Activated T-cell treated with anti-CD3 and anti-CD28 coated beads, Interleukin-2, amount 50 U/mL, for 48 hours (primary cell): ENCODE data around the gene MST1.

Source experiments
- DNase-seq, 2 experiments: peaks; one replicate each; pipeline ENCODE4 v3.0.0-alpha.2; 2020

The MST1 gene

DNA sequence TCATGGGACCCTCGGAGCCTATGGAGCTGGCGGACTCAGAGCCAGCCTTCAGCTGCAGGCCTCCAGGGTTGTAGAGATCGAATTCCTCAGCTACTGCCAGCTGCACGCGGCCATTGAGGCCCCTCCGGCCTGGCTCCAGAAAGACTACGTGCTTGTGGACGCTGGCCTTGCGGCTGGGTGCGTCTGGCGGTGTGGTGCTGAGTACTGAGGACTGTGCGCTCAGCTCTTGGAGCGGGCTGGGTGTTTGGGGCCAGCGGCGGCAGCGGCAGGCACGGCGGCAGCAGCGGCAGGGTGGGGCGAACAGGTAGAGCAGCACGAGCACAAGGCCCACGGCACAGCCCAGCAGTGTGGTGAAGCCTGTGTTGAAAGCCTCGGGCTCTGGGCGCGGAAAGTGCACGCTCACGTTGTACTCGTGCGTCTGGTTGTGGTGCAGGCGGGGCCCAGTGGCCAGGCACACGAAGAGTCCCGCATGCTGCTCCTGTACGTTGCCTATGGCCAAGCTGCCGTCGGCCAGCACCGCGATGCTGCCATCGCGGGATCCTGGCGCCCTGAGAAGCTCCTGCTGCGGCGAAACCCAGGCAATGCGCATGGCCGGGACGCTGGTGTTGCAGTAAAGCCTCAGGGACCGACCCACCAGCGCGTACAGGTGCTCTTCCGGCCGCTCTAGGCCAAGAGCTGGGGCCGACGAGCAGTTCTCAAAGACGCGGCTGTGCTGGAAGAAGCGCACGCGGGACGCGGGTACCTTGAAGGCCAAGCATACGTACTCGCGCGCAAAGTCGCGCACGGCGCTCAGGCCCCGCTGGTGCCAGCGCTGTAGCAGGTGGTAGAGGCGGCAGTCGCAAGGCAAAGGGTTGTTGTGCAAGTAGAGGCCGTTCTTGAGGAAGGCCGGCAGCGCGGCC lies 28.9 kb upstream of the MST1 start:
- no peak for DNase-seq

DNA sequence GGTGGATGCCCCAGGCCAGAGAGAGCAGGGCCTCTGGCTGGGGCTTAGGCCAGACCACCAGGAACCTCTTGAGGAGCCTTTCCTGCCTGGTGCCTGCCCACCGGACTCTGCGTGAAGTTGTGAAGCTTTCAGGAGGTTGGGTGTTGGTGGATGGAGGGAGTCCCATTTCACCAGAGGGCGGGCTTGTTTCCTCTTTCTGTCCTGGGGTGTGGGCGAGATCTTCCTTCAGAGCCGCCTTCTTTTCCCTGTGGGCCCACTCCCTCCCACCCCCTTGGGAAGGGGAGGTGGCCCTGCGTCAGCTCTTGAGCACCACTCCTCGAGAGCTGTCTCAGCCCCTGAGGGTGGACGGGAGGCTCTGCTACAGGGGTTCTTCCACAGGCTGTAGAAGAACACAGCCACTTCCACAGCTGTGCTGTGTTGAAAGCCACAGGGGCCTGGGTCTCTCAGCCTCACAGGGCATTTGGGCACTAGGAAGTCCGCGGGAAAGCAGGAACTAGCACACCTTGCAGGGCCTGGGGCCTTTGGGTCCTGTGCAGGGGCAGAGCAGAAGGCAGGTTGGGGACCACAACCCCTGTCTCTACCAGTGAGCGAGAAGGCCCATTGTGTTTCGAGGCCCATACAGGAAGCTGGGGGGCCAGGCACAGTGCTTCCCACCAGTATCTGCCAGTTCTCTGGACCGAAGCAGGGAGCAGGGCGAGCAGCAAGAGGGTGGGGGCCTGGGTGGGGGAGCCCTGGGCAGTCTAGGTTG lies 28.1 kb upstream of the MST1 start:
- DNase-seq: no peak

DNA sequence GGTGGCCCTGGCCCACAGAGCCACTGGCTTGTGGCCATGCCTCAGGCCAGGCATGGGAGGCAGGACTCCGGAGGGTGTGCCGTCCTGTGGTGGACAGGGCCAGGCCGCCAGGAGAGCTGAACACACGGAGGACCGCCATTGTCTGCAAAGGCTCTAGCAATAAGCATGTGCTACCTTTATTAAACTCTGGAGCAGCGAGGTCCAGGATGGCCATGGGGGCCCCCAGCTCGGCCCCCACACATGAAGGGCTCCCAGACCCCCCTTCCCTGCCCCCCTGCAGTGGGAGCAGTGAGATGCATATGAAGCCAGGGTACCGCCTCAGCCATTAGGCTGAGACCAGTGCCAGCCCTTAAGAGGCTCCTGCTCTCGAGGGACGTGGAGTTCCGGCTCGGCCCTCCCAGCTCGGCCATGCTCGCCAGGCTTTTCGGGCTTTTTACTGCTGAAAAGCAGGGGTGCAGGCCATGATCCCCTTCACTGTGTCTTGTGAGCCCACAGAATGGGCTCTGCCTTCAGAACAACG lies 27.5 kb upstream of the MST1 start:
- DNase-seq: no peak

GRCh38 chr3:49716169-49716568 lies 26.9 kb upstream of the MST1 start:
- DNase-seq: no peak

DNA sequence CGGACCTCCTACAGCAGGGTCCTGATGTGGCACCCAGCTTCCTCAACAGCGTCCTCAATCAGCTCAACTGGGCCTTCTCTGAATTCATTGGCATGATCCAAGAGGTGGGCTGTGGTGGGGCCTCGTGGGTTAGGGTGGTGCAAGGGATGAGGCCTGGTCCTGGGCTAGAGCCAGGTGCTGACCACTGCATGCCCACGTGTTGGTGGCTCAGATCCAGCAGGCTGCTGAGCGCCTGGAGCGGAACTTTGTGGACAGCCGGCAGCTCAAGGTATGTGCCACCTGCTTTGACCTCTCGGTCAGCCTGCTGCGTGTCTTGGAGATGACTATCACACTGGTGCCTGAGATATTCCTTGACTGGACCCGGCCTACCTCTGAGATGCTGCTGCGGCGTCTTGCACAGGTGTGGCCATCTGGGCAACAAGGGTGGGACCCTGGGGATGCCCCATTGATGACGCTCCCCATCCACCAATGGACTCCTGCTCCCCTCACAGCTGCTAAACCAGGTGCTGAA lies 26.4 kb upstream of the MST1 start:
- no peak for DNase-seq

GRCh38 chr3:49714728-49715550 lies 25.7 kb upstream of the MST1 start:
- DNase-seq: no peak

GRCh38 chr3:49713336-49714105 lies 24.2 kb upstream of the MST1 start:
- no peak for DNase-seq

- no peak for DNase-seq
Measured at GRCh38 chr3:49712631-49713317, 23.5 kb upstream of the MST1 start.

GRCh38 chr3:49712166-49712565 lies 22.9 kb upstream of the MST1 start:
- no peak for DNase-seq

GRCh38 chr3:49711489-49711888 lies 22.2 kb upstream of the MST1 start:
- no peak for DNase-seq

DNA sequence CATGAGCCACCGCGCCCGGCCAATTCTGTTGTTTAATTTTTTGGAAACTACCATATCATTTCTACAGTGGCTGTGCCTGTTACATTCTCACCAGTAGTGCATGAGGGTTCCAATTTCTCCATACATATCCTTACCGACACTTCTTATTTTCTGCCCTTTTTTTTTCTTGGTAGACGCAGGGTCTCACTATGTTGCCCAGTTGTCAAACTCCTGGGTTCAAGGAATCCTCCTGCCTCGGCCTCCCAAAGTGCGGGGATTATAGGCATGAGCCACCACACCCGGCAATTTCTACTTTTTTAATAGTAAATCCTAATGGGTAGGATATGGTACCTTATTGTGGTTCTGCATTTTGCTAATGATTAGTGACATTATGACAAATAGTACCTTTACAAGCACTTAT lies 20.6 kb upstream of the MST1 start:
- DNase-seq: no peak

GRCh38 chr3:49707113-49707480 lies 17.8 kb upstream of the MST1 start:
- DNase-seq: no peak

GRCh38 chr3:49706456-49707112 lies 17.3 kb upstream of the MST1 start:
- no peak for DNase-seq

- DNase-seq: no peak
Measured at GRCh38 chr3:49705390-49705960, 16.2 kb upstream of the MST1 start.

- DNase-seq: no peak
Measured at GRCh38 chr3:49704629-49705028, 15.4 kb upstream of the MST1 start.

DNA sequence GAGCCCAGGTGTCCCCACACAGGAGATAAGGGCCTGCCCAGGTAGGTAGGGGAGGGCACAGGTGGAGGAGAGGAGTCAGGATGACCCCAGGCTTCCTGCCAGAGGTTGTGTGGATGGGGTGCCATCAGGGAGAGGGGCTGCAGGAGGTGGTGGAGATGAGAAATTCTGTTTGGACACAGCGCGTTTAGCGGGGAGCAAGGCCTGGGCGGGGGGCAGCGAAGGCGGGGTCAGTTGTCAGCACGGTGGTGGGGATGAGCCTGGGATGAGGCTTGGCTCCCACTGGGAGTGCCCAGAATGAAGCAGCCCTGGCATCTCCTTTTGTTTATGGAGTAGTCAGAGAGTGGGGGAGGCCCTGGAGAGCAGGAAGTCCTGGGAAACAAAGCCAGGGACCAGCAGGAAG lies 14.7 kb upstream of the MST1 start:
- no peak for DNase-seq

DNA sequence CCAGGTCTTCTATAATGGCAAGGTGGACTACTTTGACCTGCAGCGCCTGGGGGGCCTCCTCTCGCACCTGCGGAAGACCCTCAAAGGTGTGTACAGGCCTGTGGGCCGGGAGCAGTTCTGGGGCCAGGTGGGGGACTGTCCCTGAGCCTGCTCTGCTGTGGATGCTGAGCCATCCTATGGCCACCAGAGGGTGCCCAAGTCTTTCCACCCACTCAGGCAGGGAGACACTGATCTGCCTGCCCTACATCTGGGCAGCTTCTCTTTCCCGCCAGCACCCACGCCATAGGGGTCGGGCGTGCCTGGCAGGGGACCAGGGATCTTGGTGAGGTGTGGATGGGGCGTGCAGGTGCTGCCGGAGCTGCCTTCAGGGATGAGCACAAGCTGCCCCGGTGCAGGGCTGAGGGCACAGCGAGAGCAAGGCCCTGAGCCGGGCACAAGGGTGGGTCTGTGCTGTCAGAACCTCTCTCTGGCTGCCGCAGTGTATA lies 14.2 kb upstream of the MST1 start:
- peak; percentile 73 to 80 for DNase-seq

GRCh38 chr3:49702672-49703071 lies 13.4 kb upstream of the MST1 start:
- DNase-seq: no peak

GRCh38 chr3:49701388-49702077 lies 12.3 kb upstream of the MST1 start:
- peak in 1 of 2 experiments; percentile 40 for DNase-seq
